Astrocyte (in vitro differentiated cells and primary cell): ENCODE data around the gene KRT82. TPM values are rescaled to one million over a fixed set of nuclear protein-coding genes. Genes with fewer than 3 reads are reported as not detected.
"Not testable (repeated sequence)": the region's sequence is repeated elsewhere in the genome, so short reads cannot be mapped to it uniquely, and the experiment has no call there.

ENCODE experiments used
- DNase-seq: peaks from one replicate; pipeline ENCODE4 v3.0.0-alpha.2; 2010; ENCODE audit warnings: low read depth
- FAIRE-seq: peaks from 2 replicates; lab custom pipeline; 2011; peaks lifted over from hg19 to GRCh38; lab: Jason Lieb, UNC
- H2AFZ ChIP-seq: 2 replicates; pipeline ENCODE4 v1.6.0; 2012; ENCODE audit warnings: low read depth, low read length, inconsistent platforms
- H3K27ac ChIP-seq: 2 replicates; pipeline ENCODE4 v1.5.1; 2011; ENCODE audit warnings: low read depth, low read length, inconsistent platforms
- H3K27me3 ChIP-seq: 2 replicates; pipeline ENCODE4 v1.6.0; 2011; ENCODE audit warnings: low read length, inconsistent platforms; ENCODE audit not compliant: insufficient read depth
- H3K36me3 ChIP-seq: 2 replicates; pipeline ENCODE4 v1.5.1; 2011; ENCODE audit warnings: low read length, inconsistent platforms; ENCODE audit not compliant: insufficient read depth
- H3K4me1 ChIP-seq: 2 replicates; pipeline ENCODE4 v1.5.1; 2011; ENCODE audit warnings: low read length, inconsistent platforms; ENCODE audit not compliant: insufficient read depth
- H3K4me2 ChIP-seq: 2 replicates; pipeline ENCODE4 v1.6.0; 2012; ENCODE audit warnings: low read length, inconsistent platforms
- H3K4me3 ChIP-seq: 2 replicates; pipeline ENCODE4 v1.5.1; 2011; ENCODE audit warnings: low read depth, mild to moderate bottlenecking, low read length, inconsistent platforms; ENCODE audit not compliant: insufficient read depth
- H3K79me2 ChIP-seq: 2 replicates; pipeline ENCODE4 v1.6.0; 2012; ENCODE audit warnings: mild to moderate bottlenecking, low read length, inconsistent platforms; ENCODE audit not compliant: insufficient read depth
- H3K9ac ChIP-seq: 2 replicates; pipeline ENCODE4 v1.6.0; 2012; ENCODE audit warnings: mild to moderate bottlenecking, low read length, inconsistent platforms
- H3K9me3 ChIP-seq: 2 replicates; pipeline ENCODE4 v1.5.1; 2012; ENCODE audit warnings: low read depth, mild to moderate bottlenecking, low read length, inconsistent platforms; ENCODE audit not compliant: insufficient read depth
- H4K20me1 ChIP-seq: 2 replicates; pipeline ENCODE4 v1.6.0; 2012; ENCODE audit warnings: low read length, inconsistent platforms; ENCODE audit not compliant: insufficient read depth
- H3K27ac Mint-ChIP-seq: one replicate; pipeline ENCODE4 v1.8.0; 2021; ENCODE audit warnings: mild to moderate bottlenecking, mixed read lengths; ENCODE audit not compliant: unreplicated experiment
- H3K27me3 Mint-ChIP-seq: one replicate; pipeline ENCODE4 v1.8.0; 2021; ENCODE audit warnings: low read depth, mixed read lengths; ENCODE audit not compliant: unreplicated experiment
- H3K36me3 Mint-ChIP-seq: one replicate; pipeline ENCODE4 v1.8.0; 2021; ENCODE audit warnings: low read depth, mixed read lengths; ENCODE audit not compliant: unreplicated experiment
- H3K4me1 Mint-ChIP-seq: one replicate; pipeline ENCODE4 v1.8.0; 2021; ENCODE audit warnings: low read depth, mixed read lengths; ENCODE audit not compliant: unreplicated experiment
- H3K4me3 Mint-ChIP-seq: one replicate; pipeline ENCODE4 v1.8.0; 2021; ENCODE audit warnings: mild to moderate bottlenecking, moderate library complexity, mixed read lengths; ENCODE audit not compliant: unreplicated experiment
- H3K9me3 Mint-ChIP-seq: one replicate; pipeline ENCODE4 v1.8.0; 2021; ENCODE audit warnings: mild to moderate bottlenecking, mixed read lengths; ENCODE audit not compliant: unreplicated experiment
- EZH2 ChIP-seq: IDR thresholded peaks from 2 replicates; pipeline ENCODE4 v1.6.1; 2012; ENCODE audit warnings: mild to moderate bottlenecking, low read length, inconsistent platforms; ENCODE audit not compliant: insufficient read depth
- total RNA-seq: library from RNA; stranded (reverse); gene quantifications from 2 replicates; pipeline ENCODE4 v1.2.1, GENCODE V29; 2021
- TF ChIP-seq, protein P1 (sequence below): IDR thresholded peaks from 2 replicates; pipeline ENCODE4 v1.5.1; 2011; ENCODE audit warnings: low read depth, mild to moderate bottlenecking, inconsistent platforms, low read length, moderate library complexity; ENCODE audit not compliant: insufficient read depth

The KRT82 gene
- total RNA-seq, 1 donor from 2014 or later: not detected

DNA sequence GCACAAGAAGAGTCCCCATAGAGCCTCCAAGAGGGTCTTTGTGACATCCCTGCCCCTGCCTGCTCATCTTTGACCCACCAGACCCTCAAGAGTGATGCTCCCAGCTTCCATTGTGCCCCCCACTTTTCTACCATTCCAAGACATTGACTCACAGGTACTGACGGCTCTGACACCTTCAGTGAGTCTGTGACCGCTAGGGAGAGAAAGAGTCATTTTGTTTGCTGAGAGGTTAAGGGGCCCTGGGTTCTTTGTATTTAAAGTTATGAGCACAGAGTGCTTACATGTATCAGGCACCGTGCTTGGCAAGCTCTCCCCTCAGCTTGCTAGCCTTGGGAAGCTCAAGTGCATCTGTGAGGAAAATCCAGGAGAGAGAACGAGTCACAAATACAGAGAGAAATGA lies 7.1 kb upstream of the KRT82 start:
- Histone ChIP-seq H3K36me3 (no peaks in the 10 kb centered on the region), H3K4me3 (no peak overlapping the region), H3K4me1 (peaks cover 9% of the 10 kb centered on the region), H3K9ac (no peak overlapping the region), H3K27ac (no peak overlapping the region), H3K27me3 (no peaks in the 10 kb centered on the region), H4K20me1 (no peaks in the 10 kb centered on the region), H2AFZ (no peak overlapping the region), H3K4me2 (no peak overlapping the region), H3K79me2 (no peaks in the 10 kb centered on the region), H3K9me3 (no peaks in the 10 kb centered on the region)
- TF ChIP-seq EZH2: no peak
- TF ChIP-seq, protein P1, sequence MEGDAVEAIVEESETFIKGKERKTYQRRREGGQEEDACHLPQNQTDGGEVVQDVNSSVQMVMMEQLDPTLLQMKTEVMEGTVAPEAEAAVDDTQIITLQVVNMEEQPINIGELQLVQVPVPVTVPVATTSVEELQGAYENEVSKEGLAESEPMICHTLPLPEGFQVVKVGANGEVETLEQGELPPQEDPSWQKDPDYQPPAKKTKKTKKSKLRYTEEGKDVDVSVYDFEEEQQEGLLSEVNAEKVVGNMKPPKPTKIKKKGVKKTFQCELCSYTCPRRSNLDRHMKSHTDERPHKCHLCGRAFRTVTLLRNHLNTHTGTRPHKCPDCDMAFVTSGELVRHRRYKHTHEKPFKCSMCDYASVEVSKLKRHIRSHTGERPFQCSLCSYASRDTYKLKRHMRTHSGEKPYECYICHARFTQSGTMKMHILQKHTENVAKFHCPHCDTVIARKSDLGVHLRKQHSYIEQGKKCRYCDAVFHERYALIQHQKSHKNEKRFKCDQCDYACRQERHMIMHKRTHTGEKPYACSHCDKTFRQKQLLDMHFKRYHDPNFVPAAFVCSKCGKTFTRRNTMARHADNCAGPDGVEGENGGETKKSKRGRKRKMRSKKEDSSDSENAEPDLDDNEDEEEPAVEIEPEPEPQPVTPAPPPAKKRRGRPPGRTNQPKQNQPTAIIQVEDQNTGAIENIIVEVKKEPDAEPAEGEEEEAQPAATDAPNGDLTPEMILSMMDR: no peak
- H3K36me3 Mint-ChIP-seq: no peaks in the 10 kb centered on the region
- DNase-seq (no peak), FAIRE-seq (no peak)
- peaks cover 13% of the 10 kb centered on the region for H3K9me3 Mint-ChIP-seq
- no peak overlapping the region for H3K27ac Mint-ChIP-seq
- no peak overlapping the region for H3K4me3 Mint-ChIP-seq
- H3K4me1 Mint-ChIP-seq: peaks cover 15% of the 10 kb centered on the region
- peaks cover 26% of the 10 kb centered on the region for H3K27me3 Mint-ChIP-seq

DNA sequence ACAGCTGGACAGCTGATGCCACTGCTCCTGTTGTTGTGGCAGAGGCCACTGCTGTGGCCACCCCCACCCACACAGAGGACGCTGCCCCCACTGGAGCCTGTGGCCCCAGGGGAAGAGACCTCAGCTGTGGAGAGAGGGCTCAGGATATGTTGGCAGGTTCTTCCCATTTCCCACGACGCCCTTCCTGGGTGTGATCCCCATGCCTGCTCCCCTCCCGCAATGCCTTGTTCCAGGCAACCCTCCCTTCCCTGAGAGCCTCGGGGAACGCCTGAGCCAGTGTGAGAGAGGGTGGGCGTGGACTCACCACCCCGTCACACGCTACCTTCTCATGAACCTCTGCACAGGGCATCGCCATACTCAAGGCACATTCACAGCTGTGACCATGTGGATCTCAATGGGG lies 5.7 kb upstream of the KRT82 start:
- no peak overlapping the region for H3K4me3 ChIP-seq
- FAIRE-seq (no peak), DNase-seq (no peak)
- H3K9ac ChIP-seq: no peak overlapping the region
- Mint-ChIP-seq H3K4me1 (peaks cover 12% of the 10 kb centered on the region), H3K27ac (no peak overlapping the region), H3K4me3 (no peak overlapping the region), H3K27me3 (peaks cover 31% of the 10 kb centered on the region), H3K36me3 (no peaks in the 10 kb centered on the region), H3K9me3 (peaks cover 13% of the 10 kb centered on the region)
- no peaks in the 10 kb centered on the region for H3K9me3 ChIP-seq
- no peak overlapping the region for H3K4me2 ChIP-seq
- no peak overlapping the region for H3K27ac ChIP-seq
- peaks cover 9% of the 10 kb centered on the region for H3K4me1 ChIP-seq
- no peaks in the 10 kb centered on the region for H3K27me3 ChIP-seq
- H4K20me1 ChIP-seq: no peaks in the 10 kb centered on the region
- TF ChIP-seq, protein P1: no peak
- TF ChIP-seq EZH2: no peak
- no peak overlapping the region for H2AFZ ChIP-seq
- no peaks in the 10 kb centered on the region for H3K79me2 ChIP-seq
- H3K36me3 ChIP-seq: no peaks in the 10 kb centered on the region

DNA sequence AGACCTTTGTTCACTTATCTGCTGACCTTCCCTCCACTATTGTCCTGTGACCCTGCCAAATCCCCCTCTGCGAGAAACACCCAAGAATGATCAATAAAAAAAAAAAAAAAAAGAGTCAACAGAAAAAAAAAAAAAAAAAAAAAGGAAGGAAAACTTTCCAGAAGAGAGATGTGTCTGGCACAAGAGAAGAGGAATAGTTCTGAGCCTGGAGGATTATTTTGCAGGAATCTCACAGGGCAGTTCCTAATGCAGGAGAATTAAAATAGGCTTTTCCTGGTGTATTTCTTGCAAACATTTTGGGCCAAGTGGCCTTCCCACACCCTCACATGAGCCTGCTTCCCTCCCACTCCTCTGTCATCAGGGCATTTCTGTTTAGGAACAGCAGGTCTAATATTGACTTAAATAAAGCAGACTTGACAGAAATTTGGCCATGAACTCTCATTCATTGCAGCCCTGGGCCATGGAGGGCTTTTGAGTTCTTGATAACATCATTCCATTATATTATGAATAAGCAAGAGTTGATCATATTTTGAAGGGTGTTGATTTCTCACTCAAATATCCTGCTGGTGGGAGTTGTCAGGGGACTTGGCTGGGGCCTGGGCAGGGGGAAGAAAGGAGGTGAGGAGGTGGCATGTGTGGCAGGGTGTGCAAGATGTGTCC lies 4.6 kb upstream of the KRT82 start:
- H3K9me3 Mint-ChIP-seq: peaks cover 16% of the 10 kb centered on the region
- DNase-seq, H3K4me1 ChIP-seq, H3K27me3 ChIP-seq, H4K20me1 ChIP-seq, H2AFZ ChIP-seq, H3K27ac ChIP-seq, H3K27ac Mint-ChIP-seq, H3K9me3 ChIP-seq, FAIRE-seq, H3K36me3 Mint-ChIP-seq, H3K79me2 ChIP-seq, H3K4me1 Mint-ChIP-seq, H3K36me3 ChIP-seq, H3K9ac ChIP-seq, H3K4me2 ChIP-seq, H3K4me3 ChIP-seq, H3K4me3 Mint-ChIP-seq: not testable (repeated sequence)
- H3K27me3 Mint-ChIP-seq: peaks cover 37% of the 10 kb centered on the region
